Measurements from ENCODE around the gene TSC2. TPM values are rescaled to one million over a fixed set of nuclear protein-coding genes. Genes with fewer than 3 reads are reported as not detected.

TSC2 gene
- total and polyA plus RNA-seq, 2 of the 13 experiments (the other 11 are each of a cell fraction or from before 2014, with no cell fraction given): 19.6 to 40.4 TPM

DNA sequence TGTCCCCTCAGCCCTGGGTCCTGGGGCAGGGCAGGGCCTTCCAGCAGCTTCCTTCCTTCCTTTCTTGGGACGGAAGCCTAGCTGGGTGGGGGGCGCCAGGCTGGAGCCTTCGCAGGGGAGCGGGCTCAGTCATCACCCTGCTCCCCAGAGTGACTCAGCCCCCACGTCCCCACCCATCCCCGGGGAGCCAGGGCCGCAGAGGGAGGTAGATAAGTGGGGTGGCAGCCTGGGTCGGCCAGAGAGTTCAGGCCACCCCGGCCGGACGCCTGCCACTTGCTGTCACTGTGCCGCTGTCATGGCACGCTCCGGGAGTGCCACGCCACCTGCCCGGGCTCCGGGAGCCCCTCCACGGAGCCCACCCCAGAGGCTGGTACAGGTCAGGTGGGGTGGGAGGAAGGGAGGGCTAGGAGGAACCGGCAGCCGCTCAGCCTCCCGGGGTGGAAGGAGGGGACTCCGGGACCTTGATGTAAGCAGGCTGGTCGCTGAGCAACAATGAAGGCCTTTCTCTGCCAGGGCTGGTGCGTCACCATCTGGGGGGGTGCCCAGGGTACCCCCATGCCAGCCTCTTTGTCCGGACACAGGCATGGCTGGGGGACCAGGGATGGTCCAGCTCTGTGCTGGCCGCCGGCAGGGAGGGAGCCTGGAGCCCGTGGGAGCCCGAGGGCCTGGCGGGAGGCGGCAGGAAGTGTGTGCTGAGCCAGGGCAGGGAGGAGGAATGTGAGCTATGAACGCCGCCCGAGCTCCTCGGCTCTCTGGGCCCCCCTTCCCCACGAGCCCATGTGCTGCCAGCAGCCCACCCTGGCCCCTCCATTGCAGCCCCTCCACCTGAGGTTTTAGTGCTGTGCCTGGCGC lies 14.5 kb upstream of the TSC2 start (continued):
- TF ChIP-seq, protein P1, sequence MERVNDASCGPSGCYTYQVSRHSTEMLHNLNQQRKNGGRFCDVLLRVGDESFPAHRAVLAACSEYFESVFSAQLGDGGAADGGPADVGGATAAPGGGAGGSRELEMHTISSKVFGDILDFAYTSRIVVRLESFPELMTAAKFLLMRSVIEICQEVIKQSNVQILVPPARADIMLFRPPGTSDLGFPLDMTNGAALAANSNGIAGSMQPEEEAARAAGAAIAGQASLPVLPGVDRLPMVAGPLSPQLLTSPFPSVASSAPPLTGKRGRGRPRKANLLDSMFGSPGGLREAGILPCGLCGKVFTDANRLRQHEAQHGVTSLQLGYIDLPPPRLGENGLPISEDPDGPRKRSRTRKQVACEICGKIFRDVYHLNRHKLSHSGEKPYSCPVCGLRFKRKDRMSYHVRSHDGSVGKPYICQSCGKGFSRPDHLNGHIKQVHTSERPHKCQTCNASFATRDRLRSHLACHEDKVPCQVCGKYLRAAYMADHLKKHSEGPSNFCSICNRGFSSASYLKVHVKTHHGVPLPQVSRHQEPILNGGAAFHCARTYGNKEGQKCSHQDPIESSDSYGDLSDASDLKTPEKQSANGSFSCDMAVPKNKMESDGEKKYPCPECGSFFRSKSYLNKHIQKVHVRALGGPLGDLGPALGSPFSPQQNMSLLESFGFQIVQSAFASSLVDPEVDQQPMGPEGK (CRISPR knock-in tag; IDR thresholded peaks at IDR 0.05): peak; percentile 44
- TF ChIP-seq KDM2A (CRISPR knock-in tag; IDR thresholded peaks at IDR 0.05; ENCODE audit: borderline replicate concordance, low read depth) (no peak; the same call in 1 of the 2 replicates), BORCS8-MEF2B (CRISPR knock-in tag; IDR thresholded peaks at IDR 0.05) (peak; percentile 31; the same call in 1 of the 2 replicates), SOX5 (CRISPR knock-in tag; IDR thresholded peaks at IDR 0.05; ENCODE audit: borderline replicate concordance) (peak; percentile 31; the same call in 1 of the 2 replicates), MED8 (CRISPR knock-in tag; IDR thresholded peaks at IDR 0.05; ENCODE audit: insufficient replicate concordance) (no peak), ZNF605 (CRISPR knock-in tag; IDR thresholded peaks at IDR 0.05) (0 out of 2 replicates have a peak, but pooled peaks have one; percentile 17), SETDB1 (CRISPR knock-in tag; IDR thresholded peaks at IDR 0.05; ENCODE audit: borderline replicate concordance) (no peak), BRCA1 (CRISPR knock-in tag; IDR thresholded peaks at IDR 0.05) (no peak)
- TF ChIP-seq, protein P2, sequence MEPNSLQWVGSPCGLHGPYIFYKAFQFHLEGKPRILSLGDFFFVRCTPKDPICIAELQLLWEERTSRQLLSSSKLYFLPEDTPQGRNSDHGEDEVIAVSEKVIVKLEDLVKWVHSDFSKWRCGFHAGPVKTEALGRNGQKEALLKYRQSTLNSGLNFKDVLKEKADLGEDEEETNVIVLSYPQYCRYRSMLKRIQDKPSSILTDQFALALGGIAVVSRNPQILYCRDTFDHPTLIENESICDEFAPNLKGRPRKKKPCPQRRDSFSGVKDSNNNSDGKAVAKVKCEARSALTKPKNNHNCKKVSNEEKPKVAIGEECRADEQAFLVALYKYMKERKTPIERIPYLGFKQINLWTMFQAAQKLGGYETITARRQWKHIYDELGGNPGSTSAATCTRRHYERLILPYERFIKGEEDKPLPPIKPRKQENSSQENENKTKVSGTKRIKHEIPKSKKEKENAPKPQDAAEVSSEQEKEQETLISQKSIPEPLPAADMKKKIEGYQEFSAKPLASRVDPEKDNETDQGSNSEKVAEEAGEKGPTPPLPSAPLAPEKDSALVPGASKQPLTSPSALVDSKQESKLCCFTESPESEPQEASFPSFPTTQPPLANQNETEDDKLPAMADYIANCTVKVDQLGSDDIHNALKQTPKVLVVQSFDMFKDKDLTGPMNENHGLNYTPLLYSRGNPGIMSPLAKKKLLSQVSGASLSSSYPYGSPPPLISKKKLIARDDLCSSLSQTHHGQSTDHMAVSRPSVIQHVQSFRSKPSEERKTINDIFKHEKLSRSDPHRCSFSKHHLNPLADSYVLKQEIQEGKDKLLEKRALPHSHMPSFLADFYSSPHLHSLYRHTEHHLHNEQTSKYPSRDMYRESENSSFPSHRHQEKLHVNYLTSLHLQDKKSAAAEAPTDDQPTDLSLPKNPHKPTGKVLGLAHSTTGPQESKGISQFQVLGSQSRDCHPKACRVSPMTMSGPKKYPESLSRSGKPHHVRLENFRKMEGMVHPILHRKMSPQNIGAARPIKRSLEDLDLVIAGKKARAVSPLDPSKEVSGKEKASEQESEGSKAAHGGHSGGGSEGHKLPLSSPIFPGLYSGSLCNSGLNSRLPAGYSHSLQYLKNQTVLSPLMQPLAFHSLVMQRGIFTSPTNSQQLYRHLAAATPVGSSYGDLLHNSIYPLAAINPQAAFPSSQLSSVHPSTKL (CRISPR knock-in tag; IDR thresholded peaks at IDR 0.05): 0 out of 2 replicates have a peak, but pooled peaks have one; percentile 11
- TF ChIP-seq, protein P3, sequence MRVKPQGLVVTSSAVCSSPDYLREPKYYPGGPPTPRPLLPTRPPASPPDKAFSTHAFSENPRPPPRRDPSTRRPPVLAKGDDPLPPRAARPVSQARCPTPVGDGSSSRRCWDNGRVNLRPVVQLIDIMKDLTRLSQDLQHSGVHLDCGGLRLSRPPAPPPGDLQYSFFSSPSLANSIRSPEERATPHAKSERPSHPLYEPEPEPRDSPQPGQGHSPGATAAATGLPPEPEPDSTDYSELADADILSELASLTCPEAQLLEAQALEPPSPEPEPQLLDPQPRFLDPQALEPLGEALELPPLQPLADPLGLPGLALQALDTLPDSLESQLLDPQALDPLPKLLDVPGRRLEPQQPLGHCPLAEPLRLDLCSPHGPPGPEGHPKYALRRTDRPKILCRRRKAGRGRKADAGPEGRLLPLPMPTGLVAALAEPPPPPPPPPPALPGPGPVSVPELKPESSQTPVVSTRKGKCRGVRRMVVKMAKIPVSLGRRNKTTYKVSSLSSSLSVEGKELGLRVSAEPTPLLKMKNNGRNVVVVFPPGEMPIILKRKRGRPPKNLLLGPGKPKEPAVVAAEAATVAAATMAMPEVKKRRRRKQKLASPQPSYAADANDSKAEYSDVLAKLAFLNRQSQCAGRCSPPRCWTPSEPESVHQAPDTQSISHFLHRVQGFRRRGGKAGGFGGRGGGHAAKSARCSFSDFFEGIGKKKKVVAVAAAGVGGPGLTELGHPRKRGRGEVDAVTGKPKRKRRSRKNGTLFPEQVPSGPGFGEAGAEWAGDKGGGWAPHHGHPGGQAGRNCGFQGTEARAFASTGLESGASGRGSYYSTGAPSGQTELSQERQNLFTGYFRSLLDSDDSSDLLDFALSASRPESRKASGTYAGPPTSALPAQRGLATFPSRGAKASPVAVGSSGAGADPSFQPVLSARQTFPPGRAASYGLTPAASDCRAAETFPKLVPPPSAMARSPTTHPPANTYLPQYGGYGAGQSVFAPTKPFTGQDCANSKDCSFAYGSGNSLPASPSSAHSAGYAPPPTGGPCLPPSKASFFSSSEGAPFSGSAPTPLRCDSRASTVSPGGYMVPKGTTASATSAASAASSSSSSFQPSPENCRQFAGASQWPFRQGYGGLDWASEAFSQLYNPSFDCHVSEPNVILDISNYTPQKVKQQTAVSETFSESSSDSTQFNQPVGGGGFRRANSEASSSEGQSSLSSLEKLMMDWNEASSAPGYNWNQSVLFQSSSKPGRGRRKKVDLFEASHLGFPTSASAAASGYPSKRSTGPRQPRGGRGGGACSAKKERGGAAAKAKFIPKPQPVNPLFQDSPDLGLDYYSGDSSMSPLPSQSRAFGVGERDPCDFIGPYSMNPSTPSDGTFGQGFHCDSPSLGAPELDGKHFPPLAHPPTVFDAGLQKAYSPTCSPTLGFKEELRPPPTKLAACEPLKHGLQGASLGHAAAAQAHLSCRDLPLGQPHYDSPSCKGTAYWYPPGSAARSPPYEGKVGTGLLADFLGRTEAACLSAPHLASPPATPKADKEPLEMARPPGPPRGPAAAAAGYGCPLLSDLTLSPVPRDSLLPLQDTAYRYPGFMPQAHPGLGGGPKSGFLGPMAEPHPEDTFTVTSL (CRISPR knock-in tag; IDR thresholded peaks at IDR 0.05; ENCODE audit: borderline replicate concordance): 0 out of 2 replicates have a peak, but pooled peaks have one; percentile 20
- TF ChIP-seq, protein P4, sequence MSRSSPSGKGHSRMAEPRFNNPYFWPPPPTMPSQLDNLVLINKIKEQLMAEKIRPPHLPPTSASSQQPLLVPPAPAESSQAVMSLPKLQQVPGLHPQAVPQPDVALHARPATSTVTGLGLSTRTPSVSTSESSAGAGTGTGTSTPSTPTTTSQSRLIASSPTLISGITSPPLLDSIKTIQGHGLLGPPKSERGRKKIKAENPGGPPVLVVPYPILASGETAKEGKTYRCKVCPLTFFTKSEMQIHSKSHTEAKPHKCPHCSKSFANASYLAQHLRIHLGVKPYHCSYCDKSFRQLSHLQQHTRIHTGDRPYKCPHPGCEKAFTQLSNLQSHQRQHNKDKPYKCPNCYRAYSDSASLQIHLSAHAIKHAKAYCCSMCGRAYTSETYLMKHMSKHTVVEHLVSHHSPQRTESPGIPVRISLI (CRISPR knock-in tag; IDR thresholded peaks at IDR 0.05; ENCODE audit: borderline replicate concordance): no peak
- TF ChIP-seq, protein P5, sequence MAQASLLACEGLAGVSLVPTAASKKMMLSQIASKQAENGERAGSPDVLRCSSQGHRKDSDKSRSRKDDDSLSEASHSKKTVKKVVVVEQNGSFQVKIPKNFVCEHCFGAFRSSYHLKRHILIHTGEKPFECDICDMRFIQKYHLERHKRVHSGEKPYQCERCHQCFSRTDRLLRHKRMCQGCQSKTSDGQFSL (CRISPR knock-in tag; IDR thresholded peaks at IDR 0.05): no peak
